PC-3 (cell line): Measurements from ENCODE around the gene MX1. TPM values are rescaled to one million over a fixed set of nuclear protein-coding genes. Genes with fewer than 3 reads are reported as not detected.

Experiments used
- ATAC-seq: fragments of 200-7000 bp; cut with Tn5 transposase; 2 replicates; pipeline ENCODE4 v1.9.1; 2020; ENCODE audit warnings: mild to moderate bottlenecking, moderate library complexity
- BruUV-seq: library from RNA; stranded (reverse); fragments of 400-500 nt; replicated peaks from 2 replicates; lab custom pipeline; 2021; lab: Mats Ljungman, UMichigan
- CTCF ChIA-PET: fragments of 300-600 bp; sonication (Branson Sonifier 250); formaldehyde crosslinking; loops from one replicate; lab custom pipeline; 2022; ENCODE audit warnings: antibody characterized with exemption; lab: Charles Lee
- POLR2A ChIA-PET: fragments of 300-600 bp; sonication (Branson Sonifier 250); formaldehyde crosslinking; loops from one replicate; lab custom pipeline; 2022; ENCODE audit warnings: antibody characterized with exemption; ENCODE audit not compliant: unreplicated experiment; lab: Charles Lee
- DNase-seq: peaks from one replicate; pipeline ENCODE4 v3.0.0-alpha.2; 2015
- H2AFZ ChIP-seq: fragments of 300-600 bp; sonication (generic); 2 replicates; pipeline ENCODE4 v1.6.0; 2016; ENCODE audit warnings: antibody characterized with exemption, low read length
- H3F3A ChIP-seq: fragments of 300-600 bp; sonication (generic); one replicate; pipeline ENCODE4 v1.6.0; 2017; ENCODE audit warnings: antibody characterized with exemption, low read length, control low read depth, mild to moderate bottlenecking; ENCODE audit not compliant: unreplicated experiment
- H3K27ac ChIP-seq: fragments of 300-600 bp; sonication (generic); 2 replicates; pipeline ENCODE4 v1.5.1; 2016; ENCODE audit warnings: mild to moderate bottlenecking, low read length
- H3K27me3 ChIP-seq: fragments of 300-600 bp; sonication (generic); 2 replicates; pipeline ENCODE4 v1.6.1; 2016; ENCODE audit warnings: low read length, mixed read lengths
- H3K36me3 ChIP-seq: fragments of 300-600 bp; sonication (generic); 2 replicates; pipeline ENCODE4 v1.6.1; 2016; ENCODE audit warnings: low read depth, mixed run types, low read length, mixed read lengths
- H3K4me1 ChIP-seq: fragments of 300-600 bp; sonication (generic); 2 replicates; pipeline ENCODE4 v1.5.1; 2016; ENCODE audit warnings: low read length; ENCODE audit not compliant: insufficient read depth
- H3K4me2 ChIP-seq: fragments of 300-600 bp; sonication (generic); 2 replicates; pipeline ENCODE4 v1.6.0; 2016; ENCODE audit warnings: low read length
- H3K4me3 ChIP-seq: fragments of 300-600 bp; sonication (generic); 2 replicates; pipeline ENCODE4 v1.5.1; 2016; ENCODE audit warnings: mild to moderate bottlenecking, low read length, mixed read lengths
- H3K79me2 ChIP-seq: fragments of 300-600 bp; sonication (generic); 2 replicates; pipeline ENCODE4 v1.6.1; 2017; ENCODE audit warnings: low read length, mixed read lengths
- H3K9ac ChIP-seq: fragments of 300-600 bp; sonication (generic); 2 replicates; pipeline ENCODE4 v1.6.0; 2016; ENCODE audit warnings: mild to moderate bottlenecking, low read length
- H3K9me2 ChIP-seq: fragments of 300-600 bp; sonication (generic); replicated peaks from 2 replicates; pipeline ENCODE4 v1.6.1; 2016; ENCODE audit warnings: mixed run types, low read length, mixed read lengths
- H3K9me3 ChIP-seq: fragments of 300-600 bp; sonication (generic); 2 replicates; pipeline ENCODE4 v1.6.1; 2016; ENCODE audit warnings: low read length, mixed read lengths
- H4K20me1 ChIP-seq: fragments of 300-600 bp; sonication (generic); 2 replicates; pipeline ENCODE4 v1.6.1; 2016; ENCODE audit warnings: low read length, mixed read lengths
- CTCF ChIP-seq: fragments of 300-600 bp; sonication (generic); conservative IDR thresholded peaks from 2 replicates; pipeline ENCODE4 v1.5.1; 2017; ENCODE audit warnings: antibody characterized with exemption, low read depth, mild to moderate bottlenecking, low read length
- EZH2 ChIP-seq: fragments of 300-600 bp; sonication (generic); IDR thresholded peaks from one replicate; pipeline ENCODE4 v1.6.1; 2017; ENCODE audit warnings: antibody characterized with exemption, mild to moderate bottlenecking, low read length; ENCODE audit not compliant: unreplicated experiment
- EZH2phosphoT487 ChIP-seq: fragments of 300-600 bp; sonication (generic); IDR thresholded peaks from 2 replicates; pipeline ENCODE4 v1.6.1; 2018; ENCODE audit warnings: mild to moderate bottlenecking, antibody characterized with exemption, low read length, borderline replicate concordance
- intact Hi-C: fragments of 100-400 bp; cut with micrococcal nuclease; formaldehyde crosslinking; loops from 2 replicates; pipeline ENCODE4 v1.9.0; 2023
- total RNA-seq: library from RNA; depleted of rRNA; stranded (reverse); fragments of >200 nt; gene quantifications from 2 replicates; pipeline ENCODE4 v1.2.3, GENCODE V29; 2014

MX1 gene
- total RNA-seq, 1 experiment from 2014 or later: 12.6 TPM

- Histone ChIP-seq H3K9me2 (no peaks in the 10 kb centered on the region), H3K79me2 (no peaks in the 10 kb centered on the region), H3K27ac (no peak overlapping the region), H3K9me3 (no peaks in the 10 kb centered on the region), H2AFZ (no peak overlapping the region), H3K9ac (no peak overlapping the region), H3K4me2 (no peak overlapping the region), H3K36me3 (no peaks in the 10 kb centered on the region), H3K4me3 (no peak overlapping the region), H4K20me1 (no peaks in the 10 kb centered on the region), H3K27me3 (no peaks in the 10 kb centered on the region), H3F3A (no peaks in the 10 kb centered on the region), H3K4me1 (peaks cover 14% of the 10 kb centered on the region)
- POLR2A ChIA-PET: no interaction called here
- ATAC-seq: no peak
- no peak for TF ChIP-seq CTCF
- TF ChIP-seq EZH2phosphoT487: no peak
- no peak for TF ChIP-seq EZH2
- intact Hi-C loops: loop anchor here (10.0 kb wide), 1 partner anchor 85 kb away; the partner anchor contains the start of gene MX2
- BruUV-seq: no TSS peak
- DNase-seq: no peak
- CTCF ChIA-PET: no interaction called here
Measured at GRCh38 chr21:41449613-41450012, 23.6 kb downstream of the MX1 start.

- intact Hi-C loops: loop anchor here (2.0 to 10.0 kb wide), 2 partner anchors 19 to 87 kb away; partner anchors contain the start of gene MX2
- no TSS peak for BruUV-seq
- no peaks in the 10 kb centered on the region for H3K79me2 ChIP-seq
Measured at GRCh38 chr21:41451753-41452676, 26.0 kb downstream of the MX1 start.

More at GRCh38 chr21:41451753-41452676, 26.0 kb downstream of the MX1 start:
- peak; percentile 80 for DNase-seq
- peak overlapping the region; percentile 53 for H3K4me2 ChIP-seq
- peak; percentile 97 for ATAC-seq
- H3K4me3 ChIP-seq: no peak overlapping the region
- no peak overlapping the region for H3K9ac ChIP-seq
- H3K36me3 ChIP-seq: no peaks in the 10 kb centered on the region
- no peaks in the 10 kb centered on the region for H3F3A ChIP-seq
- POLR2A ChIA-PET: interaction anchor here (0.6 kb wide), 2 partner anchors 27 to 183 kb away, joined by 3 to 5 read pairs; no protein-coding TSS in a partner anchor
- H3K4me1 ChIP-seq: peaks cover 14% of the 10 kb centered on the region
- H4K20me1 ChIP-seq: no peaks in the 10 kb centered on the region
- H3K9me3 ChIP-seq: no peaks in the 10 kb centered on the region
- CTCF ChIA-PET: no interaction called here
- peak overlapping the region; percentile 43 for H3K27ac ChIP-seq
- H2AFZ ChIP-seq: no peak overlapping the region
- no peaks in the 10 kb centered on the region for H3K27me3 ChIP-seq
- H3K9me2 ChIP-seq: no peaks in the 10 kb centered on the region
- no peak for TF ChIP-seq EZH2phosphoT487
- TF ChIP-seq EZH2: no peak
- no peak for TF ChIP-seq CTCF
